GM18867 (cell line): ENCODE results near the gene PTCD2.
"Not testable (repeated sequence)": the region's sequence is repeated elsewhere in the genome, so short reads cannot be mapped to it uniquely, and the experiment has no call there.

Source experiments
- ATAC-seq: cut with Tn5 transposase; IDR thresholded peaks from one replicate; pipeline ENCODE4 v1.9.1; 2021; ENCODE audit warnings: mild to moderate bottlenecking, moderate library complexity; ENCODE audit not compliant: unreplicated experiment

PTCD2 gene

DNA sequence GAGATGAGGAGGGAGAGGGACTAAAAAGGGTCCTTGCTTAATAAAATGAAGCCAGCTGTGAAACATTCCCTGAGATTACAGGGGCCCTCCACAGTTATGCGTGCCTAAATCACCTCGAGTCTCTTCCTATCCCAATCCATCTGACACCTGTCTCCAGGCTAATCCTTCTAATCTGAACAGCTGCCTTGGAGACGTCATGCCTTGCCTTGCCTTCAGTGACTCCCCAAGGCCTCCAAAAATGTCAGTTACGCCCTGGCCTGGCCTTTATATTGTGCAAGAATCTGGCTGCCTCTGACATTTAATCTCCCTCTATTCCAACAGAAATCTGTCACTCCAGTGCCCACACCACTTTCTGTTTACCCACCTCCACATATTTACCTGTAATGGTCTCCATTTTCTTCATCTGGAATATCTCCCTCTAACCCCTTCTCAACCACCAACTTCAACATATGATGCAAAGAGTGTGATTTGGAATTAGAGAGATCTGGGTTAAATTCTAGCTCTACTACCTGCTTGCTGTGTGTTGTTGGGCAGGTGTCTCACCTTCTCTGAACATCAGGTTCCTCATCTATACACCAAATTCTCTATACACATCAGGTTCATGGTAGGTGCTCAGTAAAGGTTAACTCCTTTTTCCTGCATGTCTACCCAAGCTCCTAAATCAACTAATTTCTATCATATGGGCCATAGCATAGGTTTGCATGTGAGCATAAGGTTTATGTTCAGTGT is 57.9 kb downstream of the PTCD2 start:
- no peak for ATAC-seq

- no peak for ATAC-seq
Measured at GRCh38 chr5:72378639-72379289, 58.6 kb downstream of the PTCD2 start.

DNA sequence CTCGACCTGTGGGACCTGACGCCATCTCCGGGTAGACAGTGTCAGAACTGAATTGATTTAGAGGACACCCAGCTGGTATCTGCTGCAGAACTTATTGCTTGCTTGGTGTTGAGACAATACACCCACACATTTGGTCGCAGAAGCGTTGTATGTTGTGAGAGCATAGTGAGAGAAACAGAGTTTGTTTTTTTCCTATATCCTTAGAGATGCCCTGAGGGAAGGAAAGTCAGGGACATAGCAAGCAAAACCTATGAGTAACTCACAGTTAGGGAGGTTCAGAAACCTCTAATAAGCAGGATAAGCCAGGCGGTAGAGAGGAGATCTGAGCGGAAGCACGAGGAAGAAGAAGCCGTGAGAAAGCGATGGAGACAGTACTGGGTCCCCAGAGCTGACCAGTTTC is 59.8 kb downstream of the PTCD2 start:
- no peak for ATAC-seq

GRCh38 chr5:72380492-72381274 is 60.5 kb downstream of the PTCD2 start:
- ATAC-seq = no peak

DNA sequence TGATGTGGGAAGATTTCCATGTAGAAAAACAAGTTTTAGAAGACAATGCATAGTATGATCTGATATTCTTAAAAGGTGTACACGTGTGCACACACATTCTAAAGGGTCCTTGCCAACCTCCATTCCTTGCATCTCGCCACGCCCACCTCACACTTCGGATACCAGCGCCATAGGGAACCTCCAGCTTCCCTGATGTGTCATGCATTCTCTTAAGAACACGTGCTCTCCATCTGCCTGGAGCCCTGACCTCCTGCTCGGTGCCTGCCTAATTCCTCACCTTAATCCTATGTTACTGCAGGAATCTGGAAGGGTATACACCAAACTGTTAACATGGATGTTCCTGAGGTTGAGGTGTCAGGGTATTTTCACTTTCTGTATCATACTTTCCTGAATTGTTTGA is 63.1 kb downstream of the PTCD2 start:
- ATAC-seq = no peak

DNA sequence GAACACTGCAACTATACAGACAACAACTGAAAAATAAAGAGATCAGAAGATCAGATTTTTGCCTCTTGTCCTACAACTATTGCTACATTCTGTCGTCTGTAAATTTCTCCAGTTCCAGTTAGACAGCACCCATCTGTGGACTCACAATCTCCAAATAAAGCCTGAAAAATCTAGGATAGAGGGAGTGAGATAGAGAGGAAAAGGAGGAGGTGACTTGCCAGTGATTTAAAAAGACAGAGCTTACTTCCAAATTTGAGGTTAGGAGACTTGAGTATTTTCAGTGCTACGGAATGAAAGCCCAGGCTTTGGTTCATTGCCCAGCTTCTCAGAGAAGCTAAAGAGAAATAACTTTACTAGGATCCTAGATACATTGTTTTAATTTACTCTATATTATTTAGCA is 63.6 kb downstream of the PTCD2 start:
- ATAC-seq = no peak

- no peak for ATAC-seq
Measured at GRCh38 chr5:72386639-72387038, 66.5 kb downstream of the PTCD2 start.

DNA sequence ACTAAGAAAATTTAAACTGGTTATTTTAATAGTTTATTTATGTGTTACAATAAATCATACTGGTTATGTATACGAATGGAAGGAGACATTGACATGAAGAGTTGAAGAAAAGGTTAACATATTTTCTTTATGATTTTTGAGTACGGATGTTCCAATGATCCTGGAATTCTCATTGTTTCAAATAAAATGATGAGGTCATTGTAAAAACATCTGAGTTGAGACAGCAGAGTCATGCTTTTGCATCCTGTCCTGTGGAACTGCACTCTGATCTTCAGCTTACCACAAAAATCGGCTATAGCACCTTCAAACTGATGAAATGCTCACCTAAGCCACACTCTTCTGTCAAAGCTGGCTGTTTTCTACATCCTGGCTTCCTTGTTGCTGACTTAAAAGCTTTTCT is 67.8 kb downstream of the PTCD2 start:
- ATAC-seq = no peak

- no peak for ATAC-seq
Measured at GRCh38 chr5:72388646-72389045, 68.5 kb downstream of the PTCD2 start.

DNA sequence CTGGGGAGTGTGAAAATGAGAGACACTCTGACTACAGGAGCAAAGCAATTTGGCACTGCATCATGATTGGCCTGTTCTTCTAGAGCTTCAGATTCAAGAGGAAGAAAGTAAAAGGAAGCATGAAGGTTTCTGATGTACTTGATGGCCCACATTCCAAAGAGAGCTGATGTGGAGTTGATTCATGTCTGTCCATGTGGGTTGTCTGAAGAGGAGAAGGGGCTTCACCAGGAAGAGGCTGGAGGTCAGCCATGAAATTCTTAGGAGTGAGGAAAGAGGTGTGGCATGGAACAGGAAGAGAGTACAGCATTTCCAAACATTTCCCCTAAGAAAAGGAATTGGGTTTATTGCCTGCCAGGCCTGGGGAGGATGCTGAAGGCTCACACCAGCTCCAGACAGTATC is 70.7 kb downstream of the PTCD2 start:
- ATAC-seq = no peak

DNA sequence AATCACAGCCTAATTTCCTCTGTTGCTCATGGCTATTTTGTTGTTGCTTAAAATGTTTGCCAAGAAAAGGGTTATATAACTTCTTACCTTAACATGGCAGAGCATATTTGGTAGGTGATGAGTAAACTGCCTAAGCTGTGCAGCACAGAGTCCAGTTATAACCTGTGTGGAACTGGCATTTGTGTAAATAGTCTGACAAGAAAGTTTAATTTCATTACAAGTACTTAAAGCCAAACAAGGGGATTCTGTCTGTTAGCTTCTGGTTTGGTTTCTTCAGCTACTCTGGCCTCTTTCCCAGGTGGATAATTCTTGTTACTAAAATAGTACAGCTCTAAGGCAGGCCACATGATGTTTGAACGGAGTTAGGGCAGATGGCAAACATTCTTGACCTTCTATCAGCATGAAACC is 72.2 kb downstream of the PTCD2 start:
- ATAC-seq = no peak

GRCh38 chr5:72393052-72393451 is 72.9 kb downstream of the PTCD2 start:
- ATAC-seq = no peak

GRCh38 chr5:72394688-72395087 is 74.5 kb downstream of the PTCD2 start:
- ATAC-seq = no peak

- ATAC-seq = no peak
Measured at GRCh38 chr5:72397836-72398235, 77.7 kb downstream of the PTCD2 start.

GRCh38 chr5:72400950-72401349 is 80.8 kb downstream of the PTCD2 start:
- no peak for ATAC-seq

DNA sequence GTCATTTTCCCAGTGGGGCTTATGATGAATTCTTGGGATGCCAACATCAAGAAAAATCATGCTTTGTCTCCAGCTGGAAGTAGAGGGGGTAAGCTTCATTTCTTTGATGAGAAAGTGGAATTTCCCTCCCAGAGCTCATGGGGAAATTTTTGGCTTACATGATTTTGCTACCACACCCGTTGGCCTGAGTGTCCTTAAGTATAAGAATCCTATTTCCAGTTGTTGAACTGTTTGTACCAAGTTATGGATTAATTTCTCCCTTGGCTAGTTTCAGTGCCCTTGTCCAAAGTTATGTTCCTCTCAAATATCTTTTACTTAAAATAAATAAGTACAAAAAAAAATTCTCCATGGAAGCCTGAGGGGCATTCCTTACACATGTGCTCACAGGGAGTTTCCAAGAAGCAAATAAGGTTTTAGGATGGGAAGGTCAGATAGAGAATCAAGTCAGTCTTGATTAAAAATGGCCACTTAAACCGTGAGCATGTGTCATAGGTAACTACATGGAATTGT is 82.3 kb downstream of the PTCD2 start:
- ATAC-seq = no peak

GRCh38 chr5:72402959-72403628 is 82.9 kb downstream of the PTCD2 start:
- no peak for ATAC-seq

- not testable (repeated sequence) for ATAC-seq
Measured at GRCh38 chr5:72404771-72405170, 84.6 kb downstream of the PTCD2 start.

DNA sequence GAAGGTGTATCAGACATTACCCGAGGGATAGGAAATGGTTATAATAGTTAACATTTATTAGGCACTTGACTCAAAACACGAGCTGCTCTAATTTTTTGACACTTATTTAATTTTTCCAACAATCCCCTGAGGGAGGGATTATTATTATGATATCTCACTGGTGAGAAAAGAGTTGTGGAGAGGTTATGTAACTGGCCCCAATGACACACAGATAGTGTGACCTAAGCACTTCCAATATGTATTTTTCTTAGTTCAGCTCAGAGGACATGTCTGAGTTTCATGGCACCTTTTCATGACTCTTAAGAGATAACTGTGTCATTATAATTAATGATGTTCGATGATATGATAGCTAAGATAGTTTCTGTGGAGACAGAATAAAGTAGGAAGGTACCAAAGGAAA is 86.9 kb downstream of the PTCD2 start:
- ATAC-seq = no peak

DNA sequence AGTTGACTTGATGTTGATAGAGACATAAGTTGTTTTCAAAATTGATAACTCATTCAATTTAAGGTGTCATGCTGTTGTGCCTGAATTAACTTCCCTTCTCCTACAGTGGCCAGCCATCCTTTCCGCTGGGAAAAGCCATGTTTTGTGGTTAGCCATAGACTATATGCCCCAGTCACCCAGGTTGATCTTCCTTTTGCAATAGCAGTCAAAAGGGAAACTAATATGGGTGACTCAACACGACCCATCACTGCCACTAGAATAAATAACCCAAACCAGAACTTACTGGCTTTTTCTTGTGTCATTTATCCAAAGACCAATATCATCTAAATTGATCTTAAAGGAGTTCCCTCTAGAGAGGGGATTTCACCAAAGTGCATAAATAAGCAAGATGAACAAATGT is 87.4 kb downstream of the PTCD2 start:
- no peak for ATAC-seq

DNA sequence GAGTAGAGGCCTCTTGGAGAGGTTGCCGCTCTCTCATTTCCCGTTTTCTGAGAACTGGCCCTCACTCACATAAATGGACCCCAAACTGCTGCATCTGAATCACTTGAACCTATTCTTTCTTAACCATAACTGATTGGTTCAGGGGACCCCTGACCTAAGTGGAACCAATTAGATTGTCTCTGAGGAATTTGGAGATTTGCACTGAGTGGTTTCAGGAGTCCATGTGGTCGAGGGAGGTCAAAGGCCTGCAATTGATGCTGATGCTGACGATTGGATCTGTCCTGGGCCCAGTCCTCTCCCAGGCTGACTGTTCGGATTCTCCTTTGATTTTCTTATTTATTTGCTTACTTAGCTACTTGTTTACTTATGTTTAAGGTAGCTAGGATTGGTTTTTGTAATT is 88.0 kb downstream of the PTCD2 start:
- ATAC-seq = no peak
